HEK293 (cell line): ENCODE data around the gene ERN2.

Experiments
- CTCF ChIA-PET: fragments of 350-600 bp; formaldehyde crosslinking; extraction: SDS; loops from one replicate; lab custom pipeline; 2021; ENCODE audit warnings: antibody characterized with exemption; lab: Yijun Ruan, JAX
- POLR2A ChIA-PET: fragments of 300-600 bp; formaldehyde crosslinking; extraction: SDS; loops from one replicate; lab custom pipeline; 2020; ENCODE audit warnings: antibody characterized with exemption, inconsistent platforms; lab: Yijun Ruan, JAX
- H3K27ac ChIP-seq: fragments of 200-500 bp; sonication (Bioruptor generic); 2 replicates; pipeline ENCODE4 v1.5.1; 2014; ENCODE audit warnings: low read depth, low read length, control low read depth, inconsistent platforms; ENCODE audit errors: extremely low read depth
- H3K36me3 ChIP-seq, 2 experiments: fragments of 200-500 bp in 1 of 2; sonication (Bioruptor generic) in 1 of 2; 1 replicate in 1 of 2; 2 replicates in 1 of 2; pipeline ENCODE4 v1.5.1; 2014 to 2017; ENCODE audit warnings: inconsistent platforms in 2 of 2, low read length in 2 of 2; ENCODE audit not compliant: control insufficient read depth in 2 of 2, insufficient read depth in 1 of 2
- H3K4me1 ChIP-seq: fragments of 200-500 bp; sonication (Bioruptor generic); 2 replicates; pipeline ENCODE4 v1.5.1; 2014; ENCODE audit warnings: mild to moderate bottlenecking, low read length, inconsistent platforms; ENCODE audit not compliant: control insufficient read depth, insufficient read depth
- H3K4me3 ChIP-seq: 2 replicates; pipeline ENCODE4 v1.5.1; 2011; ENCODE audit warnings: low read depth, mild to moderate bottlenecking, control low read depth, low read length, moderate library complexity
- H3K9me3 ChIP-seq: fragments of 200-500 bp; sonication (Bioruptor generic); 2 replicates; pipeline ENCODE4 v1.5.1; 2014; ENCODE audit warnings: low read depth, low read length, inconsistent platforms; ENCODE audit not compliant: control insufficient read depth, insufficient read depth
- HOXD13 ChIP-seq: sonication (generic); formaldehyde crosslinking; IDR thresholded peaks from 2 replicates; pipeline ENCODE4 v1.8.0; 2022; ENCODE audit warnings: missing genetic modification reagents, borderline replicate concordance
- KLF1 ChIP-seq: fragments of 450-650 bp; formaldehyde crosslinking; IDR thresholded peaks from 2 replicates; pipeline ENCODE4 v1.5.1; 2016; ENCODE audit warnings: missing biosample characterization, missing genetic modification characterization
- MZF1 ChIP-seq: fragments of 450-650 bp; formaldehyde crosslinking; IDR thresholded peaks from 2 replicates; pipeline ENCODE4 v1.5.1; 2017; ENCODE audit warnings: missing biosample characterization, missing genetic modification characterization, borderline replicate concordance
- SCRT1 ChIP-seq: fragments of 450-650 bp; formaldehyde crosslinking; IDR thresholded peaks from 2 replicates; pipeline ENCODE4 v1.5.1; 2016; ENCODE audit warnings: missing biosample characterization, missing genetic modification characterization, borderline replicate concordance
- SETDB1 ChIP-seq: IDR thresholded peaks from one replicate; pipeline ENCODE4 v1.6.1; 2017; ENCODE audit warnings: mild to moderate bottlenecking, low read length, moderate library complexity, mixed read lengths; ENCODE audit not compliant: insufficient read length
- SP2 ChIP-seq: fragments of 450-650 bp; formaldehyde crosslinking; IDR thresholded peaks from 2 replicates; pipeline ENCODE4 v1.5.1; 2016; ENCODE audit warnings: missing biosample characterization, missing genetic modification characterization
- ZBTB21 ChIP-seq: fragments of 450-650 bp; formaldehyde crosslinking; IDR thresholded peaks from 2 replicates; pipeline ENCODE4 v1.5.1; 2017; ENCODE audit warnings: missing biosample characterization, missing genetic modification characterization
- ZEB2 ChIP-seq: fragments of 450-650 bp; formaldehyde crosslinking; IDR thresholded peaks from 2 replicates; pipeline ENCODE4 v1.5.1; 2016; ENCODE audit warnings: missing biosample characterization, missing genetic modification characterization
- ZFP37 ChIP-seq: fragments of 450-650 bp; formaldehyde crosslinking; IDR thresholded peaks from 2 replicates; pipeline ENCODE4 v1.5.1; 2016; ENCODE audit warnings: missing biosample characterization, missing genetic modification characterization
- ZNF169 ChIP-seq: fragments of 450-650 bp; formaldehyde crosslinking; IDR thresholded peaks from 2 replicates; pipeline ENCODE4 v1.5.1; 2016; ENCODE audit warnings: missing biosample characterization, missing genetic modification characterization
- ZNF175 ChIP-seq: fragments of 450-650 bp; formaldehyde crosslinking; IDR thresholded peaks from 2 replicates; pipeline ENCODE4 v1.5.1; 2016; ENCODE audit warnings: missing biosample characterization, missing genetic modification characterization
- ZNF211 ChIP-seq: fragments of 450-650 bp; formaldehyde crosslinking; IDR thresholded peaks from 2 replicates; pipeline ENCODE4 v1.5.1; 2016; ENCODE audit warnings: low read depth, missing biosample characterization, missing genetic modification characterization
- ZNF350 ChIP-seq: fragments of 450-650 bp; formaldehyde crosslinking; IDR thresholded peaks from 2 replicates; pipeline ENCODE4 v1.5.0; 2017; ENCODE audit warnings: missing biosample characterization, mild to moderate bottlenecking, missing genetic modification characterization
- ZNF433 ChIP-seq: fragments of 450-650 bp; formaldehyde crosslinking; IDR thresholded peaks from 2 replicates; pipeline ENCODE4 v1.5.1; 2016; ENCODE audit warnings: missing biosample characterization, missing genetic modification characterization, low read depth
- ZNF521 ChIP-seq: fragments of 450-650 bp; formaldehyde crosslinking; IDR thresholded peaks from 2 replicates; pipeline ENCODE4 v1.5.1; 2017; ENCODE audit warnings: missing biosample characterization, mild to moderate bottlenecking, missing genetic modification characterization
- ZNF621 ChIP-seq: fragments of 450-650 bp; formaldehyde crosslinking; IDR thresholded peaks from 2 replicates; pipeline ENCODE4 v1.5.1; 2017; ENCODE audit warnings: missing biosample characterization, missing genetic modification characterization
- ZNF747 ChIP-seq: fragments of 450-650 bp; formaldehyde crosslinking; IDR thresholded peaks from 2 replicates; pipeline ENCODE4 v1.5.1; 2016; ENCODE audit warnings: missing biosample characterization, missing genetic modification characterization
- ZNF843 ChIP-seq: fragments of 450-650 bp; formaldehyde crosslinking; IDR thresholded peaks from 2 replicates; pipeline ENCODE4 v1.5.1; 2016; ENCODE audit warnings: missing biosample characterization, missing genetic modification characterization
- TF ChIP-seq, protein P1 (sequence below): fragments of 450-650 bp; formaldehyde crosslinking; conservative IDR thresholded peaks from 2 replicates; pipeline ENCODE4 v1.5.1; 2016; ENCODE audit warnings: low read depth, missing biosample characterization, missing genetic modification characterization
- TF ChIP-seq, protein P2 (sequence below): fragments of 450-650 bp; formaldehyde crosslinking; IDR thresholded peaks from 2 replicates; pipeline ENCODE4 v1.5.1; 2016; ENCODE audit warnings: missing biosample characterization, missing genetic modification characterization
- TF ChIP-seq, protein P3 (sequence below): fragments of 450-650 bp; formaldehyde crosslinking; IDR thresholded peaks from 2 replicates; pipeline ENCODE4 v1.5.1; 2016; ENCODE audit warnings: missing biosample characterization, missing genetic modification characterization
- TF ChIP-seq, protein P4 (sequence below): fragments of 450-650 bp; formaldehyde crosslinking; IDR thresholded peaks from 2 replicates; pipeline ENCODE4 v1.5.1; 2017; ENCODE audit warnings: missing biosample characterization, mild to moderate bottlenecking, missing genetic modification characterization, moderate library complexity
- TF ChIP-seq, protein P5 (sequence below): fragments of 450-650 bp; formaldehyde crosslinking; IDR thresholded peaks from 2 replicates; pipeline ENCODE4 v1.5.1; 2016; ENCODE audit warnings: missing biosample characterization, missing genetic modification characterization

ERN2 gene

DNA sequence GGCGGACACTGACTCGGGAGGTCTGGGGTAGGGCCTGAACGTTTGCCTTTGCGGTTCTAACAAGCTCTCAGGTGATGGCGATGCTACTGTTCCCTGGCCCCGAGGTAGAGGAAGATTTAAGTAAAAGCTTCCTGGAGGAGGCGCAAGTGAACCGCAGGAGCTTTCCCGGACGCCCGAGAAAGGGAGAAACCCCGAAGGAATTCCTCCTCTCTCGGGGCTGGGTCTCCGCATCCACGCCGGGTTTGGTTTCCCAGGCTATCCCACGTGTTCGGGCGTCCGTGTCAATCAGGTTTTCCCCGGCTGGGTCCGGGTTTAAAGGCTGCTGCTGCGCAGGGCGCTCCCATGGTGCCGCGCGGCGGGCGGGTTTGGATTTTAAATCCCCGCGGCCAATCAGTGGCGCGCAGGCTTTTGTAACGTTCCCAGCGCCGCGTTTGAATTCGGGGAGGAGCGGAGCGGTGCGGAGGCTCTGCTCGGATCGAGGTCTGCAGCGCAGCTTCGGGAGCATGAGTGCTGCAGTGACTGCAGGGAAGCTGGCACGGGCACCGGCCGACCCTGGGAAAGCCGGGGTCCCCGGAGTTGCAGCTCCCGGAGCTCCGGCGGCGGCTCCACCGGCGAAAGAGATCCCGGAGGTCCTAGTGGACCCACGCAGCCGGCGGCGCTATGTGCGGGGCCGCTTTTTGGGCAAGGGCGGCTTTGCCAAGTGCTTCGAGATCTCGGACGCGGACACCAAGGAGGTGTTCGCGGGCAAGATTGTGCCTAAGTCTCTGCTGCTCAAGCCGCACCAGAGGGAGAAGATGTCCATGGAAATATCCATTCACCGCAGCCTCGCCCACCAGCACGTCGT, 34.4 kb downstream of the ERN2 start, which contains the start of gene PLK1 (continued):
- TF ChIP-seq ZNF747 (tag by site-specific recombination) (no peak), SCRT1 (tag by site-specific recombination) (no peak), ZFP37 (tag by site-specific recombination) (no peak), ZNF211 (tag by site-specific recombination) (no peak), ZNF175 (tag by site-specific recombination) (no peak), MZF1 (tag by site-specific recombination) (no peak), ZEB2 (tag by site-specific recombination) (peak; percentile 22; the same call in 1 of the 2 replicates), ZBTB21 (no peak), ZNF843 (tag by site-specific recombination) (0 out of 2 replicates have a peak, but pooled peaks have one; percentile 25), ZNF433 (tag by site-specific recombination) (no peak)
- TF ChIP-seq, protein P1, sequence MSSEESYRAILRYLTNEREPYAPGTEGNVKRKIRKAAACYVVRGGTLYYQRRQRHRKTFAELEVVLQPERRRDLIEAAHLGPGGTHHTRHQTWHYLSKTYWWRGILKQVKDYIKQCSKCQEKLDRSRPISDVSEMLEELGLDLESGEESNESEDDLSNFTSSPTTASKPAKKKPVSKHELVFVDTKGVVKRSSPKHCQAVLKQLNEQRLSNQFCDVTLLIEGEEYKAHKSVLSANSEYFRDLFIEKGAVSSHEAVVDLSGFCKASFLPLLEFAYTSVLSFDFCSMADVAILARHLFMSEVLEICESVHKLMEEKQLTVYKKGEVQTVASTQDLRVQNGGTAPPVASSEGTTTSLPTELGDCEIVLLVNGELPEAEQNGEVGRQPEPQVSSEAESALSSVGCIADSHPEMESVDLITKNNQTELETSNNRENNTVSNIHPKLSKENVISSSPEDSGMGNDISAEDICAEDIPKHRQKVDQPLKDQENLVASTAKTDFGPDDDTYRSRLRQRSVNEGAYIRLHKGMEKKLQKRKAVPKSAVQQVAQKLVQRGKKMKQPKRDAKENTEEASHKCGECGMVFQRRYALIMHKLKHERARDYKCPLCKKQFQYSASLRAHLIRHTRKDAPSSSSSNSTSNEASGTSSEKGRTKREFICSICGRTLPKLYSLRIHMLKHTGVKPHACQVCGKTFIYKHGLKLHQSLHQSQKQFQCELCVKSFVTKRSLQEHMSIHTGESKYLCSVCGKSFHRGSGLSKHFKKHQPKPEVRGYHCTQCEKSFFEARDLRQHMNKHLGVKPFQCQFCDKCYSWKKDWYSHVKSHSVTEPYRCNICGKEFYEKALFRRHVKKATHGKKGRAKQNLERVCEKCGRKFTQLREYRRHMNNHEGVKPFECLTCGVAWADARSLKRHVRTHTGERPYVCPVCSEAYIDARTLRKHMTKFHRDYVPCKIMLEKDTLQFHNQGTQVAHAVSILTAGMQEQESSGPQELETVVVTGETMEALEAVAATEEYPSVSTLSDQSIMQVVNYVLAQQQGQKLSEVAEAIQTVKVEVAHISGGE (tag by site-specific recombination): no peak; the same call in 1 of the 2 replicates
- TF ChIP-seq, protein P2, sequence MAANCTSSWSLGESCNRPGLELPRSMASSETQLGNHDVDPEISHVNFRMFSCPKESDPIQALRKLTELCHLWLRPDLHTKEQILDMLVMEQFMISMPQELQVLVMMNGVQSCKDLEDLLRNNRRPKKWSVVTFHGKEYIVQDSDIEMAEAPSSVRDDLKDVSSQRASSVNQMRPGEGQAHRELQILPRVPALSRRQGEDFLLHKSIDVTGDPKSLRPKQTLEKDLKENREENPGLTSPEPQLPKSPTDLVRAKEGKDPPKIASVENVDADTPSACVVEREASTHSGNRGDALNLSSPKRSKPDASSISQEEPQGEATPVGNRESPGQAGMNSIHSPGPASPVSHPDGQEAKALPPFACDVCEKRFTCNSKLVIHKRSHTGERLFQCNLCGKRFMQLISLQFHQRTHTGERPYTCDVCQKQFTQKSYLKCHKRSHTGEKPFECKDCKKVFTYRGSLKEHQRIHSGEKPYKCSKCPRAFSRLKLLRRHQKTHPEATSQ (tag by site-specific recombination): no peak
- TF ChIP-seq, protein P3, sequence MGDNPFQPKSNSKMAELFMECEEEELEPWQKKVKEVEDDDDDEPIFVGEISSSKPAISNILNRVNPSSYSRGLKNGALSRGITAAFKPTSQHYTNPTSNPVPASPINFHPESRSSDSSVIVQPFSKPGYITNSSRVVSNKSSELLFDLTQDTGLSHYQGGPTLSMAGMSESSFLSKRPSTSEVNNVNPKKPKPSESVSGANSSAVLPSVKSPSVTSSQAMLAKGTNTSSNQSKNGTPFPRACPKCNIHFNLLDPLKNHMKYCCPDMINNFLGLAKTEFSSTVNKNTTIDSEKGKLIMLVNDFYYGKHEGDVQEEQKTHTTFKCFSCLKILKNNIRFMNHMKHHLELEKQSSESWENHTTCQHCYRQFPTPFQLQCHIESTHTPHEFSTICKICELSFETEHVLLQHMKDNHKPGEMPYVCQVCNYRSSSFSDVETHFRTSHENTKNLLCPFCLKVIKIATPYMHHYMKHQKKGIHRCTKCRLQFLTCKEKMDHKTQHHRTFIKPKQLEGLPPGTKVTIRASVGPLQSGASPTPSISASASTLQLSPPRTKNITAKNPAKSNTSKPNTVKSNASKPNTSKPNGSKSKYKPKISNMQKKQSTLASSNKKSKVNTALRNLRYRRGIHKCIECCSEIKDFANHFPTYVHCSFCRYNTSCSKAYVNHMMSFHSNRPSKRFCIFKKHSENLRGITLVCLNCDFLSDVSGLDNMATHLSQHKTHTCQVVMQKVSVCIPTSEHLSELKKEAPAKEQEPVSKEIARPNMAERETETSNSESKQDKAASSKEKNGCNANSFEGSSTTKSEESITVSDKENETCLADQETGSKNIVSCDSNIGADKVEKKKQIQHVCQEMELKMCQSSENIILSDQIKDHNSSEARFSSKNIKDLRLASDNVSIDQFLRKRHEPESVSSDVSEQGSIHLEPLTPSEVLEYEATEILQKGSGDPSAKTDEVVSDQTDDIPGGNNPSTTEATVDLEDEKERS: no peak

DNA sequence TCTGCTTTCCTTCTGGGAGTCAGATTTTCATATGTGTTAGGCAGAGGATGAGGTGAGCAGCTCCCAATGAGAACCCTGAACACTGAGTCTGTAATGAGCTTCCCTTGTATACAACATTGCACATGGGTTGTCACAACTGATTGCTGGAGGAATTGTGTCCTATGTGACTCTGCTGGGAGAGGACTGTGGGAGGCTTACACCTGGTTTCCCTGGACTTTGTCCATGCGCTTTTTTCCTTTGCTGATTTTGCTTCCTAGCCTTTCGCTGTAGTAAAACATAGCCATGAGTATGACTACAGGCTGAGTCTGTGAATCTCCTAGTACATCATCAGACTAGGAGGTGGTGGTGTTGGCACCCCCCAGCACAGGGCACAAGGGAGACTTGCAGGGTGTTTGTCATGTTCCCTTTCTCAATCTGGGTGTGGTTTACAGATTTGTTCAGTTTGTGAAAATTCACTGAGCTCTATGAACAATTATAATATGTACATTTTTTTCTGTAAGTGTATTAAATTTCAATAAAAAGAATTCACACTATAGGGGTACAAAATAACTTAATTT, 36.0 kb downstream of the ERN2 start:
- Histone ChIP-seq H3K4me1 (peaks cover 9% of the 10 kb centered on the region), H3K36me3 (peaks cover 4 to 55% of the 10 kb centered on the region in 2 experiments), H3K4me3 (no peak overlapping the region), H3K27ac (no peak overlapping the region), H3K9me3 (no peaks in the 10 kb centered on the region)
- POLR2A ChIA-PET: interaction anchor here (1.2 kb wide), 1 partner anchor 8 kb away, joined by 3 read pairs; no protein-coding TSS in a partner anchor
- CTCF ChIA-PET: interaction anchor here (1.0 to 4.3 kb wide), 5 partner anchors 9 to 132 kb away, joined by 3 to 14 read pairs (median 3); no protein-coding TSS in a partner anchor
- TF ChIP-seq, protein P4, sequence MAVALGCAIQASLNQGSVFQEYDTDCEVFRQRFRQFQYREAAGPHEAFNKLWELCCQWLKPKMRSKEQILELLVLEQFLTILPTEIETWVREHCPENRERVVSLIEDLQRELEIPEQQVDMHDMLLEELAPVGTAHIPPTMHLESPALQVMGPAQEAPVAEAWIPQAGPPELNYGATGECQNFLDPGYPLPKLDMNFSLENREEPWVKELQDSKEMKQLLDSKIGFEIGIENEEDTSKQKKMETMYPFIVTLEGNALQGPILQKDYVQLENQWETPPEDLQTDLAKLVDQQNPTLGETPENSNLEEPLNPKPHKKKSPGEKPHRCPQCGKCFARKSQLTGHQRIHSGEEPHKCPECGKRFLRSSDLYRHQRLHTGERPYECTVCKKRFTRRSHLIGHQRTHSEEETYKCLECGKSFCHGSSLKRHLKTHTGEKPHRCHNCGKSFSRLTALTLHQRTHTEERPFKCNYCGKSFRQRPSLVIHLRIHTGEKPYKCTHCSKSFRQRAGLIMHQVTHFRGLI (tag by site-specific recombination): no peak
- no peak for TF ChIP-seq ZNF350 (tag by site-specific recombination)
- TF ChIP-seq SETDB1: no peak
- TF ChIP-seq ZNF521 (tag by site-specific recombination): no peak
- TF ChIP-seq HOXD13 (CRISPR knock-in tag): no peak
- no peak for TF ChIP-seq ZNF169
- TF ChIP-seq ZNF621 (tag by site-specific recombination): no peak
- no peak for TF ChIP-seq KLF1
- no peak for TF ChIP-seq SP2 (tag by site-specific recombination)
- TF ChIP-seq, protein P5, sequence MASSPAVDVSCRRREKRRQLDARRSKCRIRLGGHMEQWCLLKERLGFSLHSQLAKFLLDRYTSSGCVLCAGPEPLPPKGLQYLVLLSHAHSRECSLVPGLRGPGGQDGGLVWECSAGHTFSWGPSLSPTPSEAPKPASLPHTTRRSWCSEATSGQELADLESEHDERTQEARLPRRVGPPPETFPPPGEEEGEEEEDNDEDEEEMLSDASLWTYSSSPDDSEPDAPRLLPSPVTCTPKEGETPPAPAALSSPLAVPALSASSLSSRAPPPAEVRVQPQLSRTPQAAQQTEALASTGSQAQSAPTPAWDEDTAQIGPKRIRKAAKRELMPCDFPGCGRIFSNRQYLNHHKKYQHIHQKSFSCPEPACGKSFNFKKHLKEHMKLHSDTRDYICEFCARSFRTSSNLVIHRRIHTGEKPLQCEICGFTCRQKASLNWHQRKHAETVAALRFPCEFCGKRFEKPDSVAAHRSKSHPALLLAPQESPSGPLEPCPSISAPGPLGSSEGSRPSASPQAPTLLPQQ (tag by site-specific recombination): no peak
